NCI-H128 (cell line): ENCODE results near the gene GRM7.

Experiments used
- DNase-seq: peaks from one replicate; lab custom pipeline; 2025; ENCODE audit not compliant: unreplicated experiment; lab: John Stamatoyannopoulos, UW

The GRM7 gene

GRCh38 chr3:6965881-6966280 lies 105.0 kb downstream of the GRM7 start:
- DNase-seq, result no peak

DNA sequence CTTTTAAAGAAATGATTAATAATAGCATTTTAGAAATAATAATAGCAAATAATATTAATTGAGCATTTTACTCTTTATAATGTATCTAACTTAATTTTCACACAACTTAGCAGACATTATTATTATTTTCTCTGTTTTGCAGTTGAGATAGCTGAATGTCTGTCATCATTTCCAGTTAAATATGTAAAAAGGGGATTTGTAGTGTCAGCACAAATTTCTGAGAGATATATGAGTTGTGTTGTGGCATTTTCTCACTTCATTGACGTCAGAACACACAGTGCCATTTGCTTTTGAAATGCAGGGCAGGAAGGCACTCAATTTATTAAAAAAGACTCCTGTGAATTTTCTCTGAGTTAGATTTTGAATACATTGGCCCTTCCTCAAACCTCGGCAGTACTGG lies 111.0 kb downstream of the GRM7 start:
- no peak for DNase-seq

DNA sequence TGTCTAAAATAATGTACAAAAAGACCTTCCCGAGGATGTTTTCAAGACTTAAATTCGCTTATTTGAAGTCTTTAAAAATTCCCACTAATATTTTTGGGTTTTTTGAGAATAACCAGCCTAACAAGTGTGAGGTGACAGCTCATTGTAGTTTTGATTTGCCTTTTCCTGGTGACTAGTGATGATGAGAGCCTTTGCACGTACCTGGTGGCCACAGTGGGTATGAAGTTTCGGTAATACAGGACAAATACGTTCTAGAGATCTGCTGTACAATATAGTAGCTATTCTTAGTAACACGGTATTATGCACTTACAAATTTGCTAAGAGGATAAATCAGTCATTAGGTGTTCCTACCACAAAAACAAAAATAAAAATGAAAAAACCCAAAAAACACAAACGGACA lies 124.9 kb downstream of the GRM7 start:
- DNase-seq, result no peak

- DNase-seq, result no peak
Measured at GRCh38 chr3:6989608-6990291, 128.8 kb downstream of the GRM7 start.

DNA sequence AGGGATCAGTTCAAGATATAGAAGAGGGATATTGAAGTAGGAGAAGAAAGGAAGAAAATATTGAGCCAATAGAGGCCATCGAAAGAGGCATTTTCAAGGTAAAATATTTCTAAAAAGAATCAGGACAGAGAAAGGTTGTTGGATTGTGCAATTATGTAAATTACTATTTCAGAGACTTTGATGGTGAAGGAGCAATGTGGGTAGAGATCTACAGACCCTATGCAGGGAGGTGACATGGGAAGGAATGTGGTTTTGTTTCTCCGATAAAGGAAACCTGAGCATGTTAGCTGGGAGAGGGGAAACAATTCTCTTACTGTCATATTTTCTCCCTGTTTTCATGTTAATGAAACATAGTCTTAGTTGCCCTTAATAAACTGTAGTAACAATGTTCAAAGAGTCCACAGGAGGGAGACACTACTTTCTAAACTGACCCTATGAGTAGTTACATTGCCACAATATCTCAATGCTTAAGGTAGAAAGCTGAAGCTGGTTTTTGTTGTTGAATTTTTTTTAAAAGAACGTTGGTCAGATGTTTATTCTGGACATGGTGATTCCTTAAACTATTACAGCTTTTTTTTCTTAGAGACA lies 133.3 kb downstream of the GRM7 start:
- DNase-seq, result no peak

DNA sequence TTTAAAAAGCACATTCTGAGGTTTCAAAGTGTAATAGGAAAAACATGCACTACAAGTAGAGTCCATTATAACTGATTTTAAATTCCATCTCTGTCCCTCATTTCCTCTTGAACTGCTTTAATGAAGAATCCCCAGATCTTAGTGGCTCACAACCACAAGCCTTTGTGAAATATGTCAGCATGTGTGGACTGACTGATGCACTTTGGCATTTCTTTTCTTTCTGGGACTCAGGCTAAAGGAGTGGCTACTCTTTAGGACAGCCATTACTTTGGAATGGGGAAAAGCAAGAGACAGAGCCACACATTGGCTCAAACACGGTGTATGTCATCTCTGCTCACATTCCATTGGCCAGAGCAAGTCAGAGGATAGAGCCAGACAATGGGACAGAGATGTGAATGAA lies 139.6 kb downstream of the GRM7 start:
- DNase-seq, result no peak

DNA sequence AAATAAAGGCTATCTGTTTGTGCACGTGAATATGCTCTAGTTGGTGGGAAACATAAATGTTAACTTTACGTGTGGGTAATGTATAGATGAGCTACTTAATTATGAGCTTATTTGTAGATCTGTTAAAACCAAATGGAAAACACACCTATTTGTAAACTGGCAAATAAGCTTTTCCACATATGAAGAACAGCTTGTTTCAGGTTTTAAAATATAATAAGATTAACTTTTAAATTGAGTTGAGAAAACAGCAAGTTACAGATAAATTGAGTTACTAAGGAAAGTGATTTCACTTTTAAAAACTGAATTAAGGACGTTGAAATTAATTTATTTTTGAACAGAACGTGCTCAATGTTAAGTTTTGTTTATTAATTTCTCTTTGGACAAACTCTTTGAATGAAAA lies 140.5 kb downstream of the GRM7 start:
- no peak for DNase-seq

DNA sequence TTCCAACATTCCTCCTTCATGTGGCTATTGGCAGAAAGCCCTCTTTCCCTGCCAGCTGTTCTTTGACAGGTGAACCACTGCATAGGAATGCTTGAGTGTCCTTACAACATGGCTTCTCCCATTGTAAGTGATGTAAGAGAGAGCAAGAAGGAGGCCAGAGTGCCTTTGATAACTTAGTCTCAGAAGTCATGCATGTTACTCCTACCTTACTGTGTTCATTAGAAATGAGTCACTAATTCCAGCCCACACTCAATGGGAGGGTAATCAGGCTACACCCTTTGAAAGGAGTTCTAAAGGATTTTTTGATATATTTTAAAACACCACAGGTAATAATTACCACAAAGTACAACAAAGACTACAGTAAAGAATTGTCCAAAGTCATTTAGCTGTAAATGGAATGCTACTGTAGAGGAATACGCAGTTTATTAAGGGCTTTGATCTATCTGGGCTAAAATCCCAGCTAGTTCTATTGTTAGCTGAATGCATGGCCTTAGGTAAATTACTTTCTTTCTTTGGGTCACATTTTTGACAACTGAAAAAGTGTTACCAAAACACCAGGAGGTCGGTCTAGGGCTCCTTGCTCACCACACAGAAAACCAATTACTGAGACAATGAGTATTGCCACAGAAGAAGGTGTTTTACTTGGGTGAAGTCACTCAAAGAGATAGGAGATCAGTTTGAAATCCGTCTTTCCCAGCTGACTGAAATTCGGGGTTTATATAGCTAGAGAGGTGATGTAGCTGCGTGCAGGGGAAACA lies 154.9 kb downstream of the GRM7 start:
- DNase-seq, result no peak

DNA sequence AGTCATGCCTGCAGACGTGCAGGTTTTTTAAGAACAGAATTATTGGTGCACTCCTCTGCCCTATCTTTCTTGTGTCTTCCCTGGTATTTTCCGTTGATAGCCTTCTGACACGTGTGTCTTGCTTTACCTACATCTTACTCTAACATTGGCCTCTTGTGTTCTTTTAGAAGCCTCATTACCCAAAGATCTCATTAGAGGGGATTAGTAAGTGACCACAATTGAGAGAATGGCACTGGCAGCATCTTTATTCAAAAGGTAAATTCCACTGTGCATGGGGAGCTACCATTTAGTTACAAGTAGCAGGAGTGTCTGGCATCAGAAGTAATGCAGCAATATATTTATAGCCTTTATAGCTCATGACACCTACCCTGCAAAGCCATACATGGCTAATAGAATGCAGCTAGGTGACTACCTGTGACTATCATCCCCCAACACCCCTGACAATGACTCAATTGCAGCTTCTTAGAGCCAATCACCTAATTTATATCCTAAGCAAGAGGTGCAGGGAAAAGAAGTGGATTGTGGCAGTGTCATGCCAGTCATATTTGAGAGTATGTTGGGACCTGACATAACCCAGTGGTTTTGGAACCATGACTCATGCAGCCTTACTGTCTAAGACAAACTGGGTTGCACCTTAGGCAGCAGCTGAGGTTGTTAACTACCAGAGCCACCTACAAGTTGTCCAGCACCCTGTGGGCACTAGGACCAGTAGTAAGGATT lies 164.8 kb downstream of the GRM7 start:
- no peak for DNase-seq

DNA sequence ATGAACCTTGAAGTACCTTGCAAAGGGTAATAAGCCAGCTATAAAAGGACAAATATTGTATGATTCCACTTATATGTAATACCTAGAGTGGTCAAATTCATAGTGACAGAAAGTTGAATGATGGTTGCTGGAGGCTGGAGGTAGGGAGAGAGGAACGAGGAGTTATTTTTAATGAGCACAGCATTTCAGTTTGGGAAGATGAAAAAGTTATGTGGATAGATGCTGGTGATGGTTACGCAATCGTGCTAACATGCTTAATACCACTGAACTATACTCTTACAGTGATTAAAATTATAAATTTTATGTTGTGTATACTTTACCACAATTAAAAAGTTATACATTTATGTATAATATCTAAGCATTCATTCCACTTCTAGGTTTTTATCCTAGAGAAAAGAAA lies 168.6 kb downstream of the GRM7 start:
- no peak for DNase-seq

DNA sequence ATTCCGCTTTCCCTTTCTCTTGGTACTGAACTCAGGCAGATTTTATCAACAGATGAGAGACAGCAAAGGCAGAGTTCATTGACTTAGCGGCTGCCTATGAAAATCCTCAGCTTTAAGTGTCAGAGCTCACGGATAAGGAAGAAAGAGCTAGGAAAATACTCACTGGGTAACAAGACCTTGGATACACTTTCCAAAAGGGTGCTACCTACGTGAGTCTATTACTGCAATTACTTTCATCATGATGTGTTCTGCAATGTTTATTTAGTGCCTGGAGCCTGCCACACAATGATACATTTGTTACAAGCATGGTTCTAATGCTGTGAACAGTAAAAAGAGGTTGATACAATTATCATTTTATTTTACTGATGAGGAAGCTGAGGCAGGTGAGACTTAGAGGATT lies 177.5 kb downstream of the GRM7 start:
- no peak for DNase-seq

- no peak for DNase-seq
Measured at GRCh38 chr3:7062714-7063113, 201.8 kb downstream of the GRM7 start.

DNA sequence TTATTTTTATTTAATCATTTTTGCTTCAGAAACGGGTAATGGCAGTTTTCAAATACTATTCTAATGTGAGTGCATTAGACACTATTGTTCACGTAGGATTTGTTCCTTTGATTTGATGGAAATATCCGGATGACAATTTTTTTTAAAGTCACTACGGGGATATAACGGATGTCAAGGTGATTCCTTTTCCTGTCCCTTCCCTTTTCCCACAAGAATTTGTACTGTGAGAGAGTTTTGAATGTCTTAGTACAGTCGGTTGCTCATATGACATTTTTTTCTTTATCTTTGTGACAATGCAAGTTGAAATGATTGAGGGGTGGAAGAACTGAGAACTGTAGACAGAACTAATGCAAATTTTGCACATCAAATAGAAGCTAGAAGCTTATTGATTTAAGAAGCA lies 209.5 kb downstream of the GRM7 start:
- no peak for DNase-seq

GRCh38 chr3:7074217-7074616 lies 213.3 kb downstream of the GRM7 start:
- DNase-seq, result no peak

- DNase-seq, result no peak
Measured at GRCh38 chr3:7075117-7075516, 214.2 kb downstream of the GRM7 start.

DNA sequence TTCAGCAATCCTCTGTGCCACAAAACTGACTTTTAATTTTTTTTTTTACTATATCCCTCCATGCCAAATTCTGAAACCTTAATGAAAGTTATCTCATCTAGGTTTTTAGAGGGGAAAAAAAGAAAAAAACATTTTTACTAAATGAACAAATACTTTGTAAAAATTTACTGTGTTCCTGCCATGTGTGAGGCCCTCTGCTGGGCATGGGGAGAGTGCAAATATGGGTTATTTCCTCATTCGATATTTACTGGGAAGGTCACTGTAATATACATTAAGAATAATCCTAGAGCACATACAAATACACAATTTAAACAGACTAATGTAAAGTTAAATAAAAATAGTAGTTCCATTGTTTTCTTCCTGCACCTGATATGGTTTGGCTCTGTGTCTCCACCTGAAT lies 215.0 kb downstream of the GRM7 start:
- no peak for DNase-seq

DNA sequence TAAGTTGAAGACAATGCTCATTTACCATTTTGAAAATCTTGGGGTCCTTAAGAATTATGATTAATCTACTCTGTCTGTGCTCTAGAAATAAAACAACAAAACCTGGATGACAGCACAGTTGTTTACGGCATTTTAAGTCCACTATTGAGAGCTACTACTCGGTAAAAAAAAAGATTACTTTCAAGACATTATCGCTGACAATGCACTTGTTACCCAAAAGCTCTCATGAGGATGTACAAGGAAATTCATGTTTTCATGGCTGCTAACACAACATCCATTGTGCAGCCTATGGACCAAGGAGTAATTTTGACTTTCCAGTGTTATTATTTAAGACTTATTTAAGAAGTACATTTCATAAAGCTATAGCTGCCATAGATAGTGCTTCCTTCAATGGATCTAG lies 221.3 kb downstream of the GRM7 start:
- DNase-seq, result no peak

DNA sequence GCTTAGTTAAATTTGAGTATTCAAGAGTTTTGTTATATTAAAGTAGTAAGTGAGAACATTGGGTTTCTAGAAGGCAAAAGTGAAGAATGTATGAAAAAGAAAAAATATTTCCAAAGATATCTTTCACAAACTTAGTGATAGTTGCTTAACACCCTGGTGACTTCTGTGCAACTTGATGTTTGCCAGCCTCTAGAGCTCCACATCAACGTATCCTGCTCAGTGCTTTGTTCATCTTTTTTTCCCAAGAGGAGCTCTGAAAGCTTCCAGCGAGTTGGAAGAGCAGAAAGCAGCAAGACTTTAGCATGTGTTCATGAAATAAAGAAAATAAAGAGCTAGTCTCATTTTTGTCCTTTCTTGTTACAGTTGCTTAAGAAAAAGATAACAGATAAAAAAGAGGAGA lies 225.5 kb downstream of the GRM7 start:
- no peak for DNase-seq

GRCh38 chr3:7095116-7095515 lies 234.2 kb downstream of the GRM7 start:
- no peak for DNase-seq

DNA sequence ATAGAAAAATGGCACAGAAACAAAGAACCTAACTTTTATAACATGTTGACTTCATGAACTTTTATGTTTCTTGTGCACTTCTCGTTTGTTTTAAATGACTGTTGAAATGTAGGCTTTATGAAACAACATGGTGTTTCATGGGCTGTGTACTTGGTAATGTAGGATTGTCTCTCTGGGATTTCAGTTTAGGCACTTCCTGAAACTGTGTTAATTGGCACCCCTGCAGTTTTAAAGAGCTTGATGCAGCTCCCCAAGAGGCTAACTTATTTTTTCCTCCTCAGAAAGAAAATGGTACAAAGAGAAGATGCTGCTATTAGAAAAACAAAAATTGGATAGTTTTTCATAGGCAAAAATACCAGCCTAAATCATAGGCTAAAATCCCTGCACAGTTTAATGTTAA lies 239.2 kb downstream of the GRM7 start:
- DNase-seq, result no peak

DNA sequence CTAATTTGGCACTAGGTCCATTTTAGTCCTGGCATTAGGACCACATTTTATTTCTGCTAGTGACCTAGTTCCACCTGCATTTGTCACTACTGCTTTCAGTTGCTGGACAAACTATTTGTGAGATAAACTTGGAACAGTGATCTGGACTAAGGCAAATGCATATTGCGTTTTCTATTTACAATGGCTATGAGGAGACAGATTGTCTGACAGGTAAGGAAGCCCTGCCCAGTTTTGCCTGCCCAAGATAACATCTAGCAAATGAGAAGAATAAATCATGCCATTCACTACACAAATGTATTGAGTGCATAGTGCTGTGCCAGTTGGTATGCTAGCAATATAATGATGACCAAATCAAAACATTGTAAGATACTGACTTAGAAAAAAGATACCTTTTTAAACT lies 245.7 kb downstream of the GRM7 start:
- DNase-seq, result no peak

GRCh38 chr3:7112523-7113056 lies 251.7 kb downstream of the GRM7 start:
- no peak for DNase-seq
